Measurements from ENCODE around the gene GNLY.
A peak's percentile ranks its signal among the peaks of the same experiment; 100 is the strongest.

Gene GNLY

DNA sequence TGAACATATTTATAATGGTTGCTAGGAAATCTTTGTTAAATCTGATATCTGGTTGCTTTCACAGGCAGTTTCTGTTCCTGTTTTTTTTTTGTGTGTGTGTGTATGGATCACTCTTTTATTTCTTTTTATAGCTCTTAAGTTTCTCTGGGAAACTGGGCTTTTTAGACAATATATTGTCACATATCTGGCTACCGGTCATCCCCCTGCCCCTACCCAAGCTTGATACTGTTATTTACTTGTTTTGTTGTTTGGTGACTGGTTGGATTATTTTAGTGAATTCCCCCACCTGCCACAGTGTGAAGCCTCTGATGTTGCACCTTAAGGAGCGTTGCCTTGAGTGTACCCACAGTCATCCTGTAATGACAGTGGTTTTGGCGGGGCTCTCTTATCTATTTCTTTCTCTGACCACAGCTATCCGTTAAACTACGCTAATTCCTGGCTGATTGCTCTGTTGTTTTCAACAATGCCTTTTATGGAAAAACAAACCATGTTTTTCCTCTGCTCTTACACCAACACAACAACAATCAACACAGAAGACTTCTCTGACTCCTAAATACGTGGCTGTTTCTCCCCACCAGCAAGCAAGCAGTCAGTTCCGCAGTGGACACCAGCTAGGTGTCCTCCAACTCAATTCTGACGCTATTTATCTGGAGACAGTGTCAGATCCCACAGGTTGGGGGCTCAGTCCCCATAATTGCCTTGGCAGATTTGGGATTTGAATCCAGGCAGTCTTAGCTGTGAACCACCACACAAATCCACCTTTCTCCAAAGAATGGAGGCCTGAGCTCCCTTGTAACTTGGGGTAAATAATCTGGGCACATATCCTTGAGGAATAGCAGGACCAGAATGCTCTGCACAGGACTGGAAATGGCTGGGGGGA, 10.9 kb downstream of the GNLY start:
- Histone ChIP-seq H3K27ac (ENCODE audit: low read length) (no peak overlapping the region), H3K27me3 (ENCODE audit: low read depth, low read length) (peaks cover 40% of the 10 kb centered on the region), H4K20me1 (ENCODE audit: insufficient read depth, low read length) (no peaks in the 10 kb centered on the region), H3K36me3 (replicated peaks; ENCODE audit: low read depth, low read length) (no peaks in the 10 kb centered on the region), H3K4me3 (ENCODE audit: low read length) (no peak overlapping the region), H3K9ac (ENCODE audit: low read length) (no peak overlapping the region), H3K4me1 (ENCODE audit: low read length) (peaks cover 17% of the 10 kb centered on the region), H3K4me2 (ENCODE audit: low read length) (peak overlapping the region; percentile 51), H3K9me3 (ENCODE audit: insufficient read depth, low read length) (no peaks in the 10 kb centered on the region), H2AFZ (ENCODE audit: low read depth, low read length) (no peak overlapping the region), H3K79me2 (ENCODE audit: low read length) (no peaks in the 10 kb centered on the region)
- no peak for TF ChIP-seq EZH2phosphoT487 (IDR thresholded peaks at IDR 0.05; ENCODE audit: low read depth)
- TF ChIP-seq, protein P1, sequence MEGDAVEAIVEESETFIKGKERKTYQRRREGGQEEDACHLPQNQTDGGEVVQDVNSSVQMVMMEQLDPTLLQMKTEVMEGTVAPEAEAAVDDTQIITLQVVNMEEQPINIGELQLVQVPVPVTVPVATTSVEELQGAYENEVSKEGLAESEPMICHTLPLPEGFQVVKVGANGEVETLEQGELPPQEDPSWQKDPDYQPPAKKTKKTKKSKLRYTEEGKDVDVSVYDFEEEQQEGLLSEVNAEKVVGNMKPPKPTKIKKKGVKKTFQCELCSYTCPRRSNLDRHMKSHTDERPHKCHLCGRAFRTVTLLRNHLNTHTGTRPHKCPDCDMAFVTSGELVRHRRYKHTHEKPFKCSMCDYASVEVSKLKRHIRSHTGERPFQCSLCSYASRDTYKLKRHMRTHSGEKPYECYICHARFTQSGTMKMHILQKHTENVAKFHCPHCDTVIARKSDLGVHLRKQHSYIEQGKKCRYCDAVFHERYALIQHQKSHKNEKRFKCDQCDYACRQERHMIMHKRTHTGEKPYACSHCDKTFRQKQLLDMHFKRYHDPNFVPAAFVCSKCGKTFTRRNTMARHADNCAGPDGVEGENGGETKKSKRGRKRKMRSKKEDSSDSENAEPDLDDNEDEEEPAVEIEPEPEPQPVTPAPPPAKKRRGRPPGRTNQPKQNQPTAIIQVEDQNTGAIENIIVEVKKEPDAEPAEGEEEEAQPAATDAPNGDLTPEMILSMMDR (IDR thresholded peaks at IDR 0.05; ENCODE audit: low read depth, low read length), result no peak

DNA sequence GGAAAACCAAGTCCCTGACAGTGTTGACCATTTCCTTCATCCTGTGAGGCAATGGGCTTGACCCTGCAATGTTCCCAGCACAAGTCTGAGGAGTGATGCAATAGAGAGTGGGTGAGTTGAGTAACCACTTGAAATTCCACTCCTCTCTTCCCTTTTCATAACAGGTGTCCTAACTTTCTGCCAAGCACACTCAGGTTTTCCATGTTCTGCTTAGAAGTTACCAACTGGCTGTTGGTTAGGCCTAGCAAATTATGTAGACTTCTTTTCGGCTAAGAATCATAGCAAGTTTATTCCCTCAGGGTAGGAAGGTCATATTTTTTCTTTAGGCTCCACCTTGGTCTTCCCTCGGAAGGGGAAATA, 11.5 kb downstream of the GNLY start:
- no peak overlapping the region for H2AFZ ChIP-seq (ENCODE audit: low read depth, low read length)
- no peaks in the 10 kb centered on the region for H3K79me2 ChIP-seq (ENCODE audit: low read length)
- no peaks in the 10 kb centered on the region for H4K20me1 ChIP-seq (ENCODE audit: insufficient read depth, low read length)
- H3K27me3 ChIP-seq (ENCODE audit: low read depth, low read length), result peaks cover 40% of the 10 kb centered on the region
- H3K4me1 ChIP-seq (ENCODE audit: low read length), result peaks cover 17% of the 10 kb centered on the region
- H3K4me2 ChIP-seq (ENCODE audit: low read length), result no peak overlapping the region
- H3K4me3 ChIP-seq (ENCODE audit: low read length), result no peak overlapping the region
- no peak for TF ChIP-seq EZH2phosphoT487 (IDR thresholded peaks at IDR 0.05; ENCODE audit: low read depth)
- TF ChIP-seq, protein P1 (IDR thresholded peaks at IDR 0.05; ENCODE audit: low read depth, low read length), result no peak
- H3K9me3 ChIP-seq (ENCODE audit: insufficient read depth, low read length), result no peaks in the 10 kb centered on the region
- H3K36me3 ChIP-seq (replicated peaks; ENCODE audit: low read depth, low read length), result no peaks in the 10 kb centered on the region
- H3K9ac ChIP-seq (ENCODE audit: low read length), result no peak overlapping the region
- H3K27ac ChIP-seq (ENCODE audit: low read length), result no peak overlapping the region

DNA sequence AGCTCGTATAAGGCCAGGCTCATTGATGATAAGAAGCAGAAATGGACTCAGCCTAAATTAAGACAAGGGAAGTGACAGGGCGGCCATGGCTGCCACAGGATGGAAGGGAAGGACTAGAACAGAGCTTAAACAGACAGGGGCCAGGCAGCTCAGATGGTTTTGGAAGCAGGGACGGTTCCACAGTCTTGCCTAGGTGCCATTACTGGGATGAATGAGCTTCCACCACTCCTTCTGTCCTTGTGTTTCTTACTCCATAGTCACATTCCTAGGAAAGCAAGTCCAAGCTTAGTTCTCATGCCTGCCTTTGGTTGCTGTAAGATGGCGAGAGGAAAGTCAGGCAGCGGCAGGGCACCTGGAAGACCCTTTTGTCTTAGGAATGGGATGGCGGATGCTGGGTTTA, 11.9 kb downstream of the GNLY start:
- H3K4me3 ChIP-seq (ENCODE audit: low read length), result no peak overlapping the region
- H3K9me3 ChIP-seq (ENCODE audit: insufficient read depth, low read length), result no peaks in the 10 kb centered on the region
- H3K9ac ChIP-seq (ENCODE audit: low read length), result no peak overlapping the region
- no peaks in the 10 kb centered on the region for H4K20me1 ChIP-seq (ENCODE audit: insufficient read depth, low read length)
- peaks cover 17% of the 10 kb centered on the region for H3K4me1 ChIP-seq (ENCODE audit: low read length)
- no peaks in the 10 kb centered on the region for H3K36me3 ChIP-seq (replicated peaks; ENCODE audit: low read depth, low read length)
- H3K27me3 ChIP-seq (ENCODE audit: low read depth, low read length), result peaks cover 40% of the 10 kb centered on the region
- no peak for TF ChIP-seq EZH2phosphoT487 (IDR thresholded peaks at IDR 0.05; ENCODE audit: low read depth)
- TF ChIP-seq, protein P1 (IDR thresholded peaks at IDR 0.05; ENCODE audit: low read depth, low read length), result no peak
- H3K4me2 ChIP-seq (ENCODE audit: low read length), result no peak overlapping the region
- H3K27ac ChIP-seq (ENCODE audit: low read length), result no peak overlapping the region
- H3K79me2 ChIP-seq (ENCODE audit: low read length), result no peaks in the 10 kb centered on the region
- no peak overlapping the region for H2AFZ ChIP-seq (ENCODE audit: low read depth, low read length)

DNA sequence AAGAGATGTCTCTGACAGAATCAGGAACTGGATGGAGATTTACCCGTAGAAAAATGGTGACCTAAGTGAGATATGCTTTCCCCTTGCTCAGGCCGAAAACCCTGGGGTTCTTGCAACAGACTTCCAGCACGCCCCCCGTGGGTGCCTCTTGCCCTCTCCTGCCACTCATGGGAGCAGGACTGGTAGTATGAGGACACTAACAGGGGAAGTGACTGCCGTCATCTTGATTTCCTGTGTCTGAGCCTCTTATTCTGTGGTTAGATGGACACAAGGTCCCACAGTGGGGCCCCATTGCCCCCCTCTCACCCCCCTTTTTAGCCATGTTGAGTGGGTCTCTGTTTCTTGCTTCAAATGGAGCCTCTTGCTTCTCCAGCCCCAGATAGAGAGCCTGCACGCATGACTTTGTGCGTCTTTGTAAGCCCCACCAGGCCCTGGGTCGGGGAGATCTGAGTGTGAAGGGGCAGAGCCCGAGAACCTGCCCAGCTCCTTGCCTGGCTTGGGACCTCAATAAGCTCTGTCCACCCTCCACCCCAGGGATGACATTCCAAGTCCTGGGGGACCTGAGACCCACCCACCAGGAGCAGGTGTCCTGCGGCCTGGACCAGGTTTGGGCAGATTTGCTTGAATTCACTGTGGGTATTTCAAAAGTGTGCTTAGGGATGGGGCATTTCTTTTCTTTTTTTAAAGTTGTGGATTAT, 12.6 kb downstream of the GNLY start:
- Histone ChIP-seq H3K27ac (ENCODE audit: low read length) (no peak overlapping the region), H3K36me3 (replicated peaks; ENCODE audit: low read depth, low read length) (no peaks in the 10 kb centered on the region), H3K4me2 (ENCODE audit: low read length) (peak overlapping the region; percentile 62), H4K20me1 (ENCODE audit: insufficient read depth, low read length) (no peaks in the 10 kb centered on the region), H3K9ac (ENCODE audit: low read length) (no peak overlapping the region), H2AFZ (ENCODE audit: low read depth, low read length) (no peak overlapping the region), H3K27me3 (ENCODE audit: low read depth, low read length) (peaks cover 38% of the 10 kb centered on the region), H3K79me2 (ENCODE audit: low read length) (no peaks in the 10 kb centered on the region), H3K4me3 (ENCODE audit: low read length) (no peak overlapping the region), H3K9me3 (ENCODE audit: insufficient read depth, low read length) (no peaks in the 10 kb centered on the region), H3K4me1 (ENCODE audit: low read length) (peaks cover 17% of the 10 kb centered on the region)
- TF ChIP-seq, protein P1 (IDR thresholded peaks at IDR 0.05; ENCODE audit: low read depth, low read length), result no peak

Data from OCI-LY3 (cell line).